Activated T-cell treated with anti-CD3 and anti-CD28 coated beads, Interleukin-2, amount 50 U/mL, for 4 hours (primary cell): ENCODE measurements around the gene PRDM15. TPM values are rescaled to one million over a fixed set of nuclear protein-coding genes. Genes with fewer than 3 reads are reported as not detected.

Experiments used
- ATAC-seq, 2 donors: fragments of 200-7000 bp; cut with Tn5 transposase; one replicate each; pipeline ENCODE4 v1.10.0; 2021
- DNase-seq: peaks from one replicate; pipeline ENCODE4 v3.0.0-alpha.2; 2020
- H3K27me3 Mint-ChIP-seq: one replicate; pipeline ENCODE4 v1.8.0; 2021; ENCODE audit warnings: low read depth, mixed read lengths
- H3K36me3 Mint-ChIP-seq: one replicate; pipeline ENCODE4 v1.8.0; 2022; ENCODE audit warnings: mixed read lengths; ENCODE audit not compliant: insufficient read depth
- H3K4me1 Mint-ChIP-seq: one replicate; pipeline ENCODE4 v1.8.0; 2021; ENCODE audit warnings: low read depth, mixed read lengths
- H3K4me3 Mint-ChIP-seq: one replicate; pipeline ENCODE4 v1.8.0; 2021; ENCODE audit warnings: mild to moderate bottlenecking, moderate library complexity, mixed read lengths
- H3K9me3 Mint-ChIP-seq: one replicate; pipeline ENCODE4 v1.8.0; 2021; ENCODE audit warnings: mixed read lengths
- total RNA-seq, 3 donors: library from RNA; stranded (reverse); gene quantifications; one replicate each; pipeline ENCODE4 v1.2.1, GENCODE V29; 2021

PRDM15 gene
- total RNA-seq, 3 donors from 2014 or later = 10.4 to 11.7 (median 11.4) TPM

DNA sequence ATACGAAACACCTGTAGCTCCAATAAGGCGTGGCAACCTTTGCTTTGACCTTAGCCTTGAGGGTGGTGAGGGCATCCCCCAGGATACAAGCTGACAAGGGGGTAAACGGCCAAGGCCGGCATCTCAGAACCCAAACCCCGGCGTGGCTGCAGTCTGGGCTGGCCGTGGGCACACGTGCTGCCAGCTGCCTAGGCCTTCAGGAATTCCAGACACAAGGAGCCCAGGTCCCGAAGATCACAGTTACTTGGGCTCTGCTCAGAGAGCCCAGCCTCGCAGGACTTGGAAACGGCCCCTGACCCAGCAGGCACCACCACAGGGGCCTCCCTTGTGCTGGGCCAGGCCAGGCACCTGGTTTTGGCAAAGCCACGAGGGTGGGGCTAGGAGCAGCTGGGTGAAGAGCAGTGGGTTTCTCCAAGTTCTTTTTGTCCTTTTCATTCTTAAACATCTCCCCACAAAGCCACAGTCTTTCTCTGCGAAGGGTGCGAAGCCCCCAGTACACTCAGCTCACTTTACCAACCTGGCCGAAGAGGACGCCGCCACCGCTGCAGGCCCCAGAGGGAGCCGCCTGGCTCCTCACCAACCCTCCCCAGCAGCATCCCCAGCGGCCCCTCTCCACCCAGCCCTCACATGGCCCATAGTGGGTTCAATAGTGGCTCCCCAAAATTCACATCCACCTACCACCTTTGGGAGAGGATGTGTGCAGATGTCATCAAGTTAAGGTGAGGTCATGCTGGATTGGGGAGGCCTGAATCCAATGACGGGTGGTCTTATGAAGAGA is 26.8 kb downstream of the PRDM15 start:
- DNase-seq (no peak), ATAC-seq (no peak)
- H3K4me3 Mint-ChIP-seq = no peak overlapping the region
- H3K4me1 Mint-ChIP-seq = no peaks in the 10 kb centered on the region
- H3K27me3 Mint-ChIP-seq = no peaks in the 10 kb centered on the region
- no peaks in the 10 kb centered on the region for H3K9me3 Mint-ChIP-seq
- H3K36me3 Mint-ChIP-seq = peaks cover 25% of the 10 kb centered on the region

GRCh38 chr21:41851090-41851790 is 27.9 kb downstream of the PRDM15 start:
- Mint-ChIP-seq H3K4me3 (no peak overlapping the region), H3K36me3 (peaks cover 24% of the 10 kb centered on the region), H3K4me1 (no peaks in the 10 kb centered on the region), H3K27me3 (no peaks in the 10 kb centered on the region), H3K9me3 (no peaks in the 10 kb centered on the region)
- DNase-seq (no peak), ATAC-seq (no peak)

DNA sequence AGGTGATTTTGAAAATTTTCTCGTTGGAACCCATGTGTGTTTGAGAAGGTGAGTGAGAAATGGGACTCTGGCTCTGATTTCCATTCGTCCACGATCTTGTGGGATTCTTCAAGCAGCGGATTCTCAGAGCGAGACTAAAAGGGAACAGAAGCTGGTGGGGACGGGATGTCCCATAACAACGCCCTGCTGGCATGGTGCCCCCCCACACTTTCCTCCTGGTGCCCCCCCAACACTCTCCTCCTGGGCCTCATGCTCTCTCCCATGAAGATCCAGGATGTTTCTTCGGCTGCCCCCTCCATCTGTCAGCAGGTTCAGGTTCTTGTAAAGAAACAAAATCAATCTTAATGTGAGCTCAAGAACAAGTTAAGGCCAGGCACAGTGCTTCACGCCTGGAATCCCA is 29.1 kb downstream of the PRDM15 start:
- DNase-seq (no peak), ATAC-seq (no peak)
- peaks cover 26% of the 10 kb centered on the region for H3K36me3 Mint-ChIP-seq
- no peaks in the 10 kb centered on the region for H3K9me3 Mint-ChIP-seq
- H3K27me3 Mint-ChIP-seq = no peaks in the 10 kb centered on the region
- H3K4me1 Mint-ChIP-seq = no peaks in the 10 kb centered on the region
- H3K4me3 Mint-ChIP-seq = no peak overlapping the region

DNA sequence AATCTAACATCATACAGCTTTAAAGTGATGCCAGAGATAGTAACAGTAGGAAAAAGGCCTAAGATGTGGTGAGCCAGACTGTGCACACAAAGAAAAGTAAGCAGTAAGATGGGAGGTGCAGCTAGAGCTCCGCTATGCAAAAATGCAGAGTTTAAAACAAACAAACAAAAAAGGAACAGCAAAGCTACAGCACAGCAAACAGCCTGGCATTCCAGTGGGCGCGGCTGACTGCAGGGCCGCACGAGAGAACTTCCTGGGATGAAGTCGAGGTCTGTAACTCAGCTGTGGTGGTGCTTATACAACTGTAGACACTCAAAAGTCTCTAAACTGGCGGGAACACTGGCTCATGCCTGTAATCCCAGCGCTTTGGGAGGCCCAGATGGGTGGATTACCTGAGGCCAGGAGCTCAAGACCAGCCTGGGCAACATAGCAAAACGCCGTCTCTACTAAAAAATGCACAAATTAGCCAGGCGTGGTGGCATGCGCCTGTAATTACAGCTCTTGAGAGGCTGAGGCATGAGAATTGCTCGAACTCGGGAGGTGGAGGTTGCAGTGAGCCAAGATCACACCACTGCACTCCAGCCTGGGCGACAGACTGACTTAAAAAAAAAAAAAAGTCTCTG is 30.1 kb downstream of the PRDM15 start:
- H3K36me3 Mint-ChIP-seq = peaks cover 19% of the 10 kb centered on the region
- DNase-seq (no peak), ATAC-seq (no peak)
- H3K4me1 Mint-ChIP-seq = no peaks in the 10 kb centered on the region
- no peaks in the 10 kb centered on the region for H3K9me3 Mint-ChIP-seq
- no peak overlapping the region for H3K4me3 Mint-ChIP-seq
- no peaks in the 10 kb centered on the region for H3K27me3 Mint-ChIP-seq

DNA sequence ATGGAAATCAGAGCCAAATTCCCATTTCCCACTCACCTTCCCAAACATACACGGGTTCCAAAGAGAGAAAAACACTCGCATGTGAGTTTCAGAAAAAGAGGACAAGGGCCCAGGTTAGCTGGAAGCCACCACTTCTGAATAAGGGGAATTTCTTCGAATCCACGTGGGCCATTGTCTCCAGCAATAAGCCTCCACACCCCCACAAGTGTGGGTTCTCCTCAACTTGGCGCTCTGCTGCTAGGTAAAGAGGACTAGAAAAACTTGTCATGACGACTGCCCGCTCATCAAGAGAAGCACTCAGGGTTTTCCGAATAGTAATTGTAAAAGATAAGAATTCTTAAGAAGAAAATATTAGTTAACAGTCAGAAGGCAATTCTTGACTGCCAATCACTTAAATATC is 30.6 kb downstream of the PRDM15 start:
- H3K36me3 Mint-ChIP-seq = peaks cover 19% of the 10 kb centered on the region
- no peaks in the 10 kb centered on the region for H3K27me3 Mint-ChIP-seq

GRCh38 chr21:41847066-41847804 is 31.9 kb downstream of the PRDM15 start:
- DNase-seq (no peak), ATAC-seq (no peak)
- no peaks in the 10 kb centered on the region for H3K4me1 Mint-ChIP-seq
- no peaks in the 10 kb centered on the region for H3K9me3 Mint-ChIP-seq
- peaks cover 21% of the 10 kb centered on the region for H3K36me3 Mint-ChIP-seq
- H3K27me3 Mint-ChIP-seq = no peaks in the 10 kb centered on the region
- no peak overlapping the region for H3K4me3 Mint-ChIP-seq

More for the DNA sequence above, 30.6 kb downstream of the PRDM15 start:
- Mint-ChIP-seq H3K4me1 (no peaks in the 10 kb centered on the region), H3K4me3 (no peak overlapping the region), H3K9me3 (no peaks in the 10 kb centered on the region)
- DNase-seq (no peak), ATAC-seq (no peak)

- no peak overlapping the region for H3K4me3 Mint-ChIP-seq
- ATAC-seq (no peak), DNase-seq (no peak)
- H3K9me3 Mint-ChIP-seq = peaks cover 3% of the 10 kb centered on the region
- H3K27me3 Mint-ChIP-seq = no peaks in the 10 kb centered on the region
- no peaks in the 10 kb centered on the region for H3K4me1 Mint-ChIP-seq
- H3K36me3 Mint-ChIP-seq = peaks cover 24% of the 10 kb centered on the region
Measured at GRCh38 chr21:41846536-41846935, 32.6 kb downstream of the PRDM15 start.

DNA sequence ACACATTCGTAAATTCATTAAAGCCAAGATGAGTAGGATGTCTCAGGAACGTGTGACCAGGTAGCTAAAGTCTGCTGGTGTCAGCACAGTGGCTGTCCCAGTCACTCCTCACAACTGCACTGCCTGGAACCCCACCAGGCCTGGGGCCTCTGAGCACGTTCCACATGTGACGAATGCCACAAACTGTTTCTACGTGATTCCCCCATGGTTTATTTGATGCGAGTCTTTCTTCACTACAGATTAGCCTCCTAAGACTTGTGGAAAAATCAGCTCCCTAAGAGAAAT is 33.2 kb downstream of the PRDM15 start:
- Mint-ChIP-seq H3K9me3 (peaks cover 8% of the 10 kb centered on the region), H3K36me3 (peaks cover 30% of the 10 kb centered on the region), H3K27me3 (no peaks in the 10 kb centered on the region), H3K4me3 (no peak overlapping the region), H3K4me1 (no peaks in the 10 kb centered on the region)
- no peak for DNase-seq
- no peak for ATAC-seq

- Mint-ChIP-seq H3K9me3 (peaks cover 13% of the 10 kb centered on the region), H3K4me3 (no peak overlapping the region), H3K4me1 (no peaks in the 10 kb centered on the region), H3K27me3 (no peaks in the 10 kb centered on the region), H3K36me3 (peaks cover 31% of the 10 kb centered on the region)
- DNase-seq (no peak), ATAC-seq (no peak)
Measured at GRCh38 chr21:41845310-41846032, 33.7 kb downstream of the PRDM15 start.

- Mint-ChIP-seq H3K4me3 (no peak overlapping the region), H3K36me3 (peaks cover 35% of the 10 kb centered on the region), H3K9me3 (peaks cover 15% of the 10 kb centered on the region), H3K4me1 (no peaks in the 10 kb centered on the region), H3K27me3 (no peaks in the 10 kb centered on the region)
- no peak for ATAC-seq
- DNase-seq = no peak
Measured at GRCh38 chr21:41843584-41843983, 35.6 kb downstream of the PRDM15 start.

- Mint-ChIP-seq H3K27me3 (no peaks in the 10 kb centered on the region), H3K4me3 (no peak overlapping the region), H3K9me3 (peaks cover 15% of the 10 kb centered on the region), H3K36me3 (peaks cover 46% of the 10 kb centered on the region), H3K4me1 (no peaks in the 10 kb centered on the region)
- no peak for DNase-seq
- ATAC-seq = no peak
Measured at GRCh38 chr21:41840880-41841279, 38.3 kb downstream of the PRDM15 start.

GRCh38 chr21:41839387-41840000 is 39.6 kb downstream of the PRDM15 start:
- peaks cover 52% of the 10 kb centered on the region for H3K36me3 Mint-ChIP-seq
- ATAC-seq (no peak), DNase-seq (no peak)
- peaks cover 15% of the 10 kb centered on the region for H3K9me3 Mint-ChIP-seq
- no peaks in the 10 kb centered on the region for H3K27me3 Mint-ChIP-seq
- no peaks in the 10 kb centered on the region for H3K4me1 Mint-ChIP-seq
- H3K4me3 Mint-ChIP-seq = no peak overlapping the region

DNA sequence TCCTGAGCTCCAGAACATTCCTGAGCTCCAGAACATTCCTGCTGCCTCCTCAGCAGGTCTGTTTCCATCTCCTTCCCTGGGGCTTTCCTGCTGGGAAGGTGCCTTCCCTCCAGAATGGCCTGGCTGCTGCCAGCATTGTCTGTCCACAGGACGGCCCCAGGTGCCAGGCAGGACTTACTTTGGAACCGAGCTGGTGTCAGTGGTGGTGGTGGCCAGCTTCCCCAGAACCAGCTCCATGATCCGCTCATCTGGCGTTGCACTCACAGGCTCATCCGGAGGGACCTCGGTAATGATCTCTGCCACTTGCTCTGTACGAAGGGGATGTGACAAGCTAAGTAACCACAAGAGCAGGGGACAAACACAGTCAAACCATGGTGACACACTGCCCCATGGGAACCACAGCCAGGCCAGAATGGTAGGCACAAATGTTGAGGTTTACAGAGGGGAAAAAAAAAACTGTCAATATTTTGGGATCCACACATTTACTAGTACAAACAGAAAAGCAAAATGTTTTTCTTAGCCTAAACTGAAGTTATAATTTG is 41.3 kb downstream of the PRDM15 start:
- ATAC-seq = no peak
- Mint-ChIP-seq H3K27me3 (no peaks in the 10 kb centered on the region), H3K9me3 (peaks cover 15% of the 10 kb centered on the region), H3K4me3 (no peak overlapping the region), H3K36me3 (peaks cover 41% of the 10 kb centered on the region), H3K4me1 (no peaks in the 10 kb centered on the region)
- DNase-seq = no peak
